HG02973 (cell line): Measurements from ENCODE around the gene SRSF10.

Experiments
- ATAC-seq: cut with Tn5 transposase; IDR thresholded peaks from one replicate; pipeline ENCODE4 v1.9.1; 2021; ENCODE audit warnings: moderate library complexity; ENCODE audit not compliant: unreplicated experiment

Gene SRSF10

DNA sequence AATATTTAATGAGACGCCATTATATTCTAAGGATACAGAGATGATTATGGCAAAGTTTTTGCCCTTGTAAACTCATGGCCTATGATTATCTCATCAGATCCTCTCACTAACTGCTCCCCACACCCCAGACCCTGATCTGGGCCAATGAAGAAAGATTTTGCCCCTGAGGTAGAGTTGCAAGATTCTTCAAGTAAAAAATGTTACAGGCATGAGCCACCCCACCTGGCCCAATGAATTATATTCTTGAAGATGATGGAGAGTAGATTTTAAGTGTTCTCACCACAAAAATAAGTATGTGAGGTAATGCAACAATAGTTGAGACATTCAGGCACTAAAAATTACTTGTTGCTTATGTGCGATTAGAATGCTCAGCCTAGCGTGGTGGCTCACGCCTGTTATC is 65.2 kb downstream of the SRSF10 start:
- ATAC-seq, result no peak
